GM18520 (cell line): Measurements from ENCODE around the gene VGF.

Source experiments
- ATAC-seq: cut with Tn5 transposase; IDR thresholded peaks from one replicate; pipeline ENCODE4 v1.9.1; 2021; ENCODE audit not compliant: unreplicated experiment

Gene VGF

GRCh38 chr7:101166909-101167644, 1.7 kb upstream of the VGF start:
- ATAC-seq, result no peak

- no peak for ATAC-seq
Measured at GRCh38 chr7:101166648-101166908, 1.2 kb upstream of the VGF start.

- ATAC-seq, result no peak
Measured at GRCh38 chr7:101165958-101166647, 734 bp upstream of the VGF start.

GRCh38 chr7:101164071-101164840, 1.1 kb downstream of the VGF start:
- ATAC-seq, result no peak

- no peak for ATAC-seq
Measured at GRCh38 chr7:101163279-101164070, 1.9 kb downstream of the VGF start.

- ATAC-seq, result no peak
Measured at GRCh38 chr7:101162551-101163278, 2.7 kb downstream of the VGF start.

GRCh38 chr7:101161692-101162471, 3.5 kb downstream of the VGF start:
- no peak for ATAC-seq

GRCh38 chr7:101160910-101161309, 4.5 kb downstream of the VGF start:
- ATAC-seq, result no peak

GRCh38 chr7:101159696-101160674, 5.4 kb downstream of the VGF start:
- no peak for ATAC-seq

- no peak for ATAC-seq
Measured at GRCh38 chr7:101156866-101157589, 8.3 kb downstream of the VGF start.

- ATAC-seq, result no peak
Measured at GRCh38 chr7:101156277-101156676, 9.1 kb downstream of the VGF start.

GRCh38 chr7:101155303-101155702, 10.1 kb downstream of the VGF start:
- no peak for ATAC-seq

GRCh38 chr7:101154693-101155102, 10.7 kb downstream of the VGF start:
- no peak for ATAC-seq

- peak; percentile 73 for ATAC-seq
Measured at GRCh38 chr7:101153969-101154692, 11.2 kb downstream of the VGF start, which contains the start of gene AP1S1. Gene AP1S1, plus strand, starts transcription at chr7:101154476. Its CDS starts 39 bp downstream, at chr7:101154515.

GRCh38 chr7:101151908-101152651, 13.3 kb downstream of the VGF start:
- no peak for ATAC-seq

GRCh38 chr7:101140746-101141382, 24.5 kb downstream of the VGF start:
- no peak for ATAC-seq
